ENCODE measurements around the gene UBASH3A. TPM values are rescaled to one million over a fixed set of nuclear protein-coding genes. Genes with fewer than 3 reads are reported as not detected.

Gene UBASH3A
- total and polyA plus RNA-seq, 2 donors (not counting 1 experiment from before 2014, with no cell fraction given), result 0.12 to 0.33 TPM

GRCh38 chr21:42426424-42426823, 22.7 kb downstream of the UBASH3A start:
- no peak overlapping the region for H3K27ac Mint-ChIP-seq
- H3K4me1 ChIP-seq (ENCODE audit: control insufficient read depth in 2 of 2, insufficient read depth in 2 of 2, low read length in 2 of 2), result peaks cover 18 to 28% of the 10 kb centered on the region in 2 donors

More at GRCh38 chr21:42426424-42426823, 22.7 kb downstream of the UBASH3A start:
- Histone ChIP-seq H3K4me3 (ENCODE audit: control extremely low read depth in 1 of 5, extremely low read depth in 1 of 5, insufficient read depth in 1 of 5, low read depth in 2 of 5, low read length in 4 of 5) (no peak overlapping the region), H2AFZ (ENCODE audit: insufficient read depth, low read depth, low read length, poor library complexity, severe bottlenecking) (no peak overlapping the region), H3K27me3 (replicated peaks in 1 of 4; ENCODE audit: control extremely low read depth in 1 of 4, control insufficient read depth in 3 of 4, insufficient read depth in 4 of 4, low read length in 3 of 4) (peaks cover 0 to 25% (median 6%) of the 10 kb centered on the region in 4 experiments), H3K36me3 (replicated peaks in 1 of 2; ENCODE audit: control extremely low read depth in 1 of 2, control insufficient read depth in 1 of 2, extremely low read depth in 1 of 2, insufficient read depth in 2 of 2, low read length in 1 of 2) (no peaks in the 10 kb centered on the region), H3K79me2 (ENCODE audit: control insufficient read depth, insufficient read depth, low read length) (no peaks in the 10 kb centered on the region), H3K27ac (ENCODE audit: low read length in 2 of 2) (no peak overlapping the region), H3K9me3 (ENCODE audit: control extremely low read depth in 1 of 3, control insufficient read depth in 2 of 3, insufficient read depth in 1 of 3, low read length in 2 of 3) (no peaks in the 10 kb centered on the region), H4K20me1 (ENCODE audit: control insufficient read depth, insufficient read depth, low read length, poor library complexity, severe bottlenecking) (no peaks in the 10 kb centered on the region), H3K4me2 (replicated peaks; ENCODE audit: low read depth, low read length, poor library complexity, severe bottlenecking) (no peak overlapping the region), H3K9ac (ENCODE audit: low read length) (no peak overlapping the region)
- Mint-ChIP-seq H3K9me3 (ENCODE audit: insufficient read depth) (no peaks in the 10 kb centered on the region), H3K27me3 (peaks cover 29% of the 10 kb centered on the region), H3K4me1 (peaks cover 25% of the 10 kb centered on the region), H3K4me3 (no peak overlapping the region)
- ChIA-PET CTCF (no interaction called here), POLR2A (no interaction called here)
- no peak for DNase-seq
- intact Hi-C loops (cut with micrococcal nuclease), result no loop called here
- ATAC-seq (ENCODE audit: low read depth), result no peak
- 85% methylated on average over 7 of the region's 7 CpGs for WGBS (ENCODE audit: insufficient coverage)
- TF ChIP-seq CTCF (IDR thresholded peaks at IDR 0.05) (no peak), EZH2 (IDR thresholded peaks at IDR 0.05; ENCODE audit: borderline replicate concordance, insufficient read depth, low read depth, low read length, poor library complexity, severe bottlenecking) (no peak)

Measured in B cell (primary cell).